Measurements from ENCODE around the gene CHST15.

DNA sequence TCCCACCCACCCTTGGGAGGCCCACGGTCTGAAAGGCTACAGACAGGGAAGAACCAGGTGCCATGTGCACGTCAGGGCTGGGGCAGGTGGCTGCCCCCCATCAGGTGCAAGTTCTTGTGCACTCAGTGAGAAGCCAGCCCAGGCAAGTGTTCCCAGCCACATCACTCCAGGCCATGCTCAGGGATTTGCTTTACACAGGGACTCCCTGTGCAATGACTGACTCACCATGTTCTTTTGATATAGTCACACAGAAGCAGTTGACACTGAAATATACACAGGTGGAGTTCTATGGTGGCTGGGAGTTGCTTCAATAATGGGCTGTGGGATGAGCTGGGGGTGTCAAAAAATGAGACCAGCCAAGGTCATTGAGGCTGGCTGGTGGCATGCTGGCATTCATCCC lies 8.0 kb upstream of the CHST15 start:
- TF ChIP-seq FOXA1 (IDR thresholded peaks at IDR 0.05) (no peak), FOXA1 (CRISPR knock-in tag; IDR thresholded peaks at IDR 0.05) (no peak), RAD21 (CRISPR knock-in tag; IDR thresholded peaks at IDR 0.05) (no peak), CBX2 (IDR thresholded peaks at IDR 0.05; ENCODE audit: low read depth, low read length) (no peak), CBX2 (CRISPR knock-in tag; IDR thresholded peaks at IDR 0.05; ENCODE audit: low read depth) (no peak), ZNF569 (CRISPR knock-in tag; IDR thresholded peaks at IDR 0.05; ENCODE audit: borderline replicate concordance) (no peak), NONO (IDR thresholded peaks at IDR 0.05) (no peak), NONO (CRISPR knock-in tag; conservative IDR thresholded peaks at IDR 0.05) (no peak), MAFK (conservative IDR thresholded peaks at IDR 0.05 in 1 of 2, IDR thresholded peaks at IDR 0.05 in 1 of 2; ENCODE audit: low read length in 2 of 2) (no peak), SMARCE1 (IDR thresholded peaks at IDR 0.05; ENCODE audit: borderline replicate concordance) (no peak), ZBTB21 (CRISPR knock-in tag; IDR thresholded peaks at IDR 0.05) (no peak), RBM22 (optimal IDR thresholded peaks at IDR 0.05; ENCODE audit: low read length) (no peak)
- TF ChIP-seq, protein P1, sequence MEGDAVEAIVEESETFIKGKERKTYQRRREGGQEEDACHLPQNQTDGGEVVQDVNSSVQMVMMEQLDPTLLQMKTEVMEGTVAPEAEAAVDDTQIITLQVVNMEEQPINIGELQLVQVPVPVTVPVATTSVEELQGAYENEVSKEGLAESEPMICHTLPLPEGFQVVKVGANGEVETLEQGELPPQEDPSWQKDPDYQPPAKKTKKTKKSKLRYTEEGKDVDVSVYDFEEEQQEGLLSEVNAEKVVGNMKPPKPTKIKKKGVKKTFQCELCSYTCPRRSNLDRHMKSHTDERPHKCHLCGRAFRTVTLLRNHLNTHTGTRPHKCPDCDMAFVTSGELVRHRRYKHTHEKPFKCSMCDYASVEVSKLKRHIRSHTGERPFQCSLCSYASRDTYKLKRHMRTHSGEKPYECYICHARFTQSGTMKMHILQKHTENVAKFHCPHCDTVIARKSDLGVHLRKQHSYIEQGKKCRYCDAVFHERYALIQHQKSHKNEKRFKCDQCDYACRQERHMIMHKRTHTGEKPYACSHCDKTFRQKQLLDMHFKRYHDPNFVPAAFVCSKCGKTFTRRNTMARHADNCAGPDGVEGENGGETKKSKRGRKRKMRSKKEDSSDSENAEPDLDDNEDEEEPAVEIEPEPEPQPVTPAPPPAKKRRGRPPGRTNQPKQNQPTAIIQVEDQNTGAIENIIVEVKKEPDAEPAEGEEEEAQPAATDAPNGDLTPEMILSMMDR (CRISPR knock-in tag; IDR thresholded peaks at IDR 0.05) = no peak
- TF ChIP-seq, protein P2, sequence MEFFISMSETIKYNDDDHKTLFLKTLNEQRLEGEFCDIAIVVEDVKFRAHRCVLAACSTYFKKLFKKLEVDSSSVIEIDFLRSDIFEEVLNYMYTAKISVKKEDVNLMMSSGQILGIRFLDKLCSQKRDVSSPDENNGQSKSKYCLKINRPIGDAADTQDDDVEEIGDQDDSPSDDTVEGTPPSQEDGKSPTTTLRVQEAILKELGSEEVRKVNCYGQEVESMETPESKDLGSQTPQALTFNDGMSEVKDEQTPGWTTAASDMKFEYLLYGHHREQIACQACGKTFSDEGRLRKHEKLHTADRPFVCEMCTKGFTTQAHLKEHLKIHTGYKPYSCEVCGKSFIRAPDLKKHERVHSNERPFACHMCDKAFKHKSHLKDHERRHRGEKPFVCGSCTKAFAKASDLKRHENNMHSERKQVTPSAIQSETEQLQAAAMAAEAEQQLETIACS (CRISPR knock-in tag; IDR thresholded peaks at IDR 0.05) = no peak
- TF ChIP-seq, protein P3, sequence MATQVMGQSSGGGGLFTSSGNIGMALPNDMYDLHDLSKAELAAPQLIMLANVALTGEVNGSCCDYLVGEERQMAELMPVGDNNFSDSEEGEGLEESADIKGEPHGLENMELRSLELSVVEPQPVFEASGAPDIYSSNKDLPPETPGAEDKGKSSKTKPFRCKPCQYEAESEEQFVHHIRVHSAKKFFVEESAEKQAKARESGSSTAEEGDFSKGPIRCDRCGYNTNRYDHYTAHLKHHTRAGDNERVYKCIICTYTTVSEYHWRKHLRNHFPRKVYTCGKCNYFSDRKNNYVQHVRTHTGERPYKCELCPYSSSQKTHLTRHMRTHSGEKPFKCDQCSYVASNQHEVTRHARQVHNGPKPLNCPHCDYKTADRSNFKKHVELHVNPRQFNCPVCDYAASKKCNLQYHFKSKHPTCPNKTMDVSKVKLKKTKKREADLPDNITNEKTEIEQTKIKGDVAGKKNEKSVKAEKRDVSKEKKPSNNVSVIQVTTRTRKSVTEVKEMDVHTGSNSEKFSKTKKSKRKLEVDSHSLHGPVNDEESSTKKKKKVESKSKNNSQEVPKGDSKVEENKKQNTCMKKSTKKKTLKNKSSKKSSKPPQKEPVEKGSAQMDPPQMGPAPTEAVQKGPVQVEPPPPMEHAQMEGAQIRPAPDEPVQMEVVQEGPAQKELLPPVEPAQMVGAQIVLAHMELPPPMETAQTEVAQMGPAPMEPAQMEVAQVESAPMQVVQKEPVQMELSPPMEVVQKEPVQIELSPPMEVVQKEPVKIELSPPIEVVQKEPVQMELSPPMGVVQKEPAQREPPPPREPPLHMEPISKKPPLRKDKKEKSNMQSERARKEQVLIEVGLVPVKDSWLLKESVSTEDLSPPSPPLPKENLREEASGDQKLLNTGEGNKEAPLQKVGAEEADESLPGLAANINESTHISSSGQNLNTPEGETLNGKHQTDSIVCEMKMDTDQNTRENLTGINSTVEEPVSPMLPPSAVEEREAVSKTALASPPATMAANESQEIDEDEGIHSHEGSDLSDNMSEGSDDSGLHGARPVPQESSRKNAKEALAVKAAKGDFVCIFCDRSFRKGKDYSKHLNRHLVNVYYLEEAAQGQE (IDR thresholded peaks at IDR 0.05; ENCODE audit: borderline replicate concordance in 1 of 2, low read depth in 1 of 2, low read length in 2 of 2) = no peak

Data from HepG2 (cell line).